ENCODE results near the gene IL1RN. TPM values are rescaled to one million over a fixed set of nuclear protein-coding genes. Genes with fewer than 3 reads are reported as not detected.

Gene IL1RN
- total and polyA plus RNA-seq, 2 of the 8 experiments (the other 6 are each of a cell fraction or from before 2014, with no cell fraction given) = not detected

DNA sequence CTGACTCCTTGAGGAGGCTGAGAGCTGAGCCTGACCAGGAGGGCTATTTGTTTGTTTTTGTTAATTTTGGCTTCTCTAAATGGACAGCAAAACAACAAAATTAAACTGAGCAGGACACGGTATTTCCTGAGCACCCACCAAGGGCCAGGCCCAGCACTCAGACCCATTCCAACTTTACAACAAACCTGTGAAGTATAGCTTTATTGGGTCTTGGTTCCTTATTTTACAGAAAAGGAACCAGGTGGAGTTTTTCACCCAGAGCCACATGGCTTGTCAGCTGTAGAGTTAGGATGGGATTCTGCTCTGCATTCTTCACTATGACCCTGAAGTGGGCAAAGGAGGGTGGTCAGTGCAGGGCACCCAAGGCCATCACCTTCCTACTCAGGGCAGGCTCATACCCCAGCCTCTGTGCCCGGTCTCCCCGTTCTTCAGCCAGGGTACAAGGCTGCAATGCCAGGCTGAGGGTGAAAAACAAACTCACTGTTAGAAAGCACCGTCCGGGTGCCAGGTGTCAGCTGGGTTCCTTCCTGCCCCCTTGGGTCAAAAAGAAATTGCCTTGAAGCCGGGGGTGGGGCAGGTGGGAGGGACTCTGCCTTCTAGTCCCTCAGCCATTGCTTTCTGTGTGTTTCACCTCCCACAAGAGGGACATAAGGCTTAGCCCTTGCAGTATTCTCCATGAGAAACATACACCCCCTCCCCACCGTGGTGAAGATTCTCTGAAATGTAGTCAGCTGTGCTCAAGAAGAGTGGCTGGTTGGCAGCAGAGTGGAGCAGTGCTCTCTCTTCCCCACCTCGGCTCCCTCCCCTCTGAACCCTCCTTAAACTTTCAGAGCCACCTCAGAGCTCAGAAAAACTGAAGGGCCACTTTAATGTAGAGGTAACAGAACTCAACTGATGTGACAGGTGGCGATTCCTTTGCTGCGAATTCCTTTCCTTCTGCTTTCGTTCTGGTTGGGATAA, 48.6 kb downstream of the IL1RN start (continued):
- no peak for TF ChIP-seq JUND (IDR thresholded peaks at IDR 0.05; ENCODE audit: low read length)
- TF ChIP-seq, protein P1, sequence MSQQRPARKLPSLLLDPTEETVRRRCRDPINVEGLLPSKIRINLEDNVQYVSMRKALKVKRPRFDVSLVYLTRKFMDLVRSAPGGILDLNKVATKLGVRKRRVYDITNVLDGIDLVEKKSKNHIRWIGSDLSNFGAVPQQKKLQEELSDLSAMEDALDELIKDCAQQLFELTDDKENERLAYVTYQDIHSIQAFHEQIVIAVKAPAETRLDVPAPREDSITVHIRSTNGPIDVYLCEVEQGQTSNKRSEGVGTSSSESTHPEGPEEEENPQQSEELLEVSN (IDR thresholded peaks at IDR 0.05) = no peak

Data from H1 (cell line).